ENCODE results near the gene SHKBP1.

DNA sequence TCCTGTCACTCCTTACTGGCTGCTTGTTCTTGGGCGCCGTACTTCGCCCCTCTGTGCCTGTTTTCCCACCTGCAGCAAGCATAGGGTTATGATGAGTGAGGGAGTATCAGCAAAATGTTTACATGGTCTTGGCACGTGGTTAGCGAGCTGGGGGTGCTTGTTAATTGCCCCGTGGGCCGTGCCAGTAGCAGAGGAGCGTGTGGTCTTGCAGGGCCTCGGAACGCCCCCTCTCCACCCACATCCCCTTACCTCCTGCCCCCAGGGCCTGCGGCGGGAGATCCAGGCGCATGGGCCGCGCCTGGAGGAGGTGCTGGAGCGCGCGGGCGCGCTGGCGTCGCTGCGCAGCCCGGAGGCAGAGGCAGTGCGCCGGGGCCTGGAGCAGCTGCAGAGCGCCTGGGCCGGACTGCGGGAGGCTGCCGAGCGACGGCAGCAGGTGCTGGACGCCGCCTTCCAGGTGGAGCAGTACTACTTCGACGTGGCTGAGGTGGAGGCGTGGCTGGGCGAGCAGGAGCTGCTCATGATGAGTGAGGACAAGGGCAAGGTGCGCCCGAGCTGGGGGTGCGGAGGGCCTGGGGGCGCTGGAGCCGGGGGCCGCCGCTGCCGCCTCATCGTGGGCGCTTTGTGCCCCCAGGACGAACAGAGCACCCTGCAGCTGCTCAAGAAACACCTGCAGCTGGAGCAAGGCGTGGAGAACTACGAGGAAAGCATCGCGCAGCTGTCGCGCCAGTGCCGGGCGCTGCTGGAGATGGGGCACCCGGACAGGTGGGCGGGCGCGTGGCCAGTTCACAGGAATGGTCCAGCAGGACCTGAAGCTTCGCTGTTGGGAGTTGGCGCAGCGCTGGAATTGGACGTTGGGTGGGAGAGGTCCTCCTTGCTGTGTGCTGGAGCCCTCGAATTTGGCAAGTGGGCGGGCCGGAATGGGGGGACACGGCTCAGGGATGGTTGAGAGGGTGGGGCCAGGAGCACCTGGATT is 22.5 kb upstream of the SHKBP1 start:
- TF ChIP-seq ZNF174 (CRISPR knock-in tag; IDR thresholded peaks at IDR 0.05) = no peak
- TF ChIP-seq, protein P1, sequence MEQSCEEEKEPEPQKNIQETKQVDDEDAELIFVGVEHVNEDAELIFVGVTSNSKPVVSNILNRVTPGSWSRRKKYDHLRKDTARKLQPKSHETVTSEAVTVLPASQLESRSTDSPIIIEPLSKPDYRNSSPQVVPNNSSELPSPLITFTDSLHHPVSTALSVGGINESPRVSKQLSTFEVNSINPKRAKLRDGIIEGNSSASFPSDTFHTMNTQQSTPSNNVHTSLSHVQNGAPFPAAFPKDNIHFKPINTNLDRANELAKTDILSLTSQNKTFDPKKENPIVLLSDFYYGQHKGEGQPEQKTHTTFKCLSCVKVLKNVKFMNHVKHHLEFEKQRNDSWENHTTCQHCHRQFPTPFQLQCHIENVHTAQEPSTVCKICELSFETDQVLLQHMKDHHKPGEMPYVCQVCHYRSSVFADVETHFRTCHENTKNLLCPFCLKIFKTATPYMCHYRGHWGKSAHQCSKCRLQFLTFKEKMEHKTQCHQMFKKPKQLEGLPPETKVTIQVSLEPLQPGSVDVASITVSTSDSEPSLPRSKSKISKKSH (CRISPR knock-in tag; IDR thresholded peaks at IDR 0.05) = no peak
- TF ChIP-seq POLR2AphosphoS5 (IDR thresholded peaks at IDR 0.05; ENCODE audit: control insufficient read depth, insufficient read depth, low read depth, low read length) = no peak
- no peak for TF ChIP-seq FOS (IDR thresholded peaks at IDR 0.05; ENCODE audit: extremely low read depth, insufficient read length)
- no peak for TF ChIP-seq GATA2 (CRISPR knock-in tag; IDR thresholded peaks at IDR 0.05)
- TF ChIP-seq POLR2AphosphoS2 (IDR thresholded peaks at IDR 0.05; ENCODE audit: low read length) = no peak
- TF ChIP-seq ZNF224 (CRISPR knock-in tag; IDR thresholded peaks at IDR 0.05) = no peak

Measured in K562 (cell line).